Parathyroid adenoma (tissue), 2 donors: ENCODE measurements around the gene TMEM184C.

ENCODE experiments used
- H2AFZ ChIP-seq: fragments of 300-600 bp; sonication (generic); one replicate; pipeline ENCODE4 v1.7.0; 2017; ENCODE audit warnings: antibody characterized with exemption, mild to moderate bottlenecking
- H3K27ac ChIP-seq: fragments of 300-600 bp; sonication (generic); one replicate; pipeline ENCODE4 v1.7.0; 2017
- H3K27me3 ChIP-seq: fragments of 300-600 bp; sonication (generic); one replicate; pipeline ENCODE4 v1.7.0; 2017; ENCODE audit warnings: low read length; ENCODE audit not compliant: control insufficient read depth, insufficient read depth
- H3K36me3 ChIP-seq: fragments of 300-600 bp; sonication (generic); one replicate; pipeline ENCODE4 v1.7.0; 2017; ENCODE audit warnings: low read length; ENCODE audit not compliant: control insufficient read depth, insufficient read depth
- H3K4me1 ChIP-seq: fragments of 300-600 bp; sonication (generic); one replicate; pipeline ENCODE4 v1.7.0; 2017; ENCODE audit warnings: control low read depth
- H3K4me2 ChIP-seq: fragments of 300-600 bp; sonication (generic); one replicate; pipeline ENCODE4 v1.7.0; 2017; ENCODE audit warnings: low read length
- H3K4me3 ChIP-seq: fragments of 300-600 bp; sonication (generic); one replicate; pipeline ENCODE4 v1.7.0; 2017; ENCODE audit warnings: low read depth, low read length
- H3K79me2 ChIP-seq: fragments of 300-600 bp; sonication (generic); one replicate; pipeline ENCODE4 v1.7.0; 2017; ENCODE audit warnings: control low read depth
- H3K9ac ChIP-seq: fragments of 300-600 bp; sonication (generic); one replicate; pipeline ENCODE4 v1.7.0; 2017; ENCODE audit warnings: mild to moderate bottlenecking
- H3K9me3 ChIP-seq: fragments of 300-600 bp; sonication (generic); one replicate; pipeline ENCODE4 v1.7.0; 2017; ENCODE audit warnings: low read length; ENCODE audit not compliant: control insufficient read depth
- CTCF ChIP-seq: fragments of 300-600 bp; sonication (generic); IDR thresholded peaks from one replicate; pipeline ENCODE4 v1.7.0; 2017; ENCODE audit warnings: antibody characterized with exemption, mild to moderate bottlenecking
- donor health status: primary hyperparathyroidism.

TMEM184C gene

DNA sequence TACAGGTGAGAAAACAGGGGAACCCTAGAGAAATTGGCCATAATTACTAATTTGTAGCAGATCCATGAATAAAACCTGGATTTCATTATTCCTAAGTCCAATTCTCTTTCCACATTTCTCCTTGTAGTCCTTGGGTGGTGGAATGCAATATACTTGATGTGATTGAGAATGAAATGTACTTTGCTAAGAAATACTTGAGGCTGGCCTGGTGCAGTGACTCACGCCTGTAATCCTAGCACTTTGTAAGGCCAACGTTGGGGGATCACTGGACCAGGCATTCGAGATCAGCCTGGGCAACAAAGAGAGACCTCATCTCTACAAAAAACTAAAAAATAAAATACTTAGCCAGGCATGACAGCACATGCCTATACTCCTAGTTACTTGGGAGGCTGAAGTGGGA, 15.9 kb downstream of the TMEM184C start:
- Histone ChIP-seq H3K27ac (peak overlapping the region; percentile 29), H3K4me3 (no peak overlapping the region), H3K9me3 (no peaks in the 10 kb centered on the region), H3K9ac (no peak overlapping the region), H2AFZ (no peak overlapping the region), H3K36me3 (no peaks in the 10 kb centered on the region), H3K4me2 (no peak overlapping the region), H3K27me3 (no peaks in the 10 kb centered on the region), H3K79me2 (no peaks in the 10 kb centered on the region), H3K4me1 (no peaks in the 10 kb centered on the region)
- TF ChIP-seq CTCF = no peak

DNA sequence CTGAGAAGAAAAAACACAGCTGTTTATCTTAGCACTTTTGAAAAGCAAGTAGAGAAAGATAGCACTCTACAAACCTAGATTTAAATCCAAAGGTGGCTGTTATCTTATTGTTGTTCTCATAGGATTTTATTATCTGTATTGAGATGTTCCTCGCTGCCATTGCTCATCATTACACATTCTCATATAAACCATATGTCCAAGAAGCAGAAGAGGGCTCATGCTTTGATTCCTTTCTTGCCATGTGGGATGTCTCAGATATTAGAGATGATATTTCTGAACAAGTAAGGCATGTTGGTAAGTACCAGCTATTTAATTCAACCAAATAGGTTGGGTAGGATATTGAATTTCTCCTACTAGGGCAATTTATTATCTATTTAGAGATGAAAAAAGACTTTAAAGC, 16.4 kb downstream of the TMEM184C start:
- H3K9ac ChIP-seq = no peak overlapping the region
- H3K27ac ChIP-seq = peak overlapping the region; percentile 29
- no peak overlapping the region for H2AFZ ChIP-seq
- no peak overlapping the region for H3K4me2 ChIP-seq
- no peak for TF ChIP-seq CTCF
- no peaks in the 10 kb centered on the region for H3K27me3 ChIP-seq
- no peaks in the 10 kb centered on the region for H3K9me3 ChIP-seq
- no peaks in the 10 kb centered on the region for H3K79me2 ChIP-seq
- no peaks in the 10 kb centered on the region for H3K4me1 ChIP-seq
- no peak overlapping the region for H3K4me3 ChIP-seq
- H3K36me3 ChIP-seq = no peaks in the 10 kb centered on the region

DNA sequence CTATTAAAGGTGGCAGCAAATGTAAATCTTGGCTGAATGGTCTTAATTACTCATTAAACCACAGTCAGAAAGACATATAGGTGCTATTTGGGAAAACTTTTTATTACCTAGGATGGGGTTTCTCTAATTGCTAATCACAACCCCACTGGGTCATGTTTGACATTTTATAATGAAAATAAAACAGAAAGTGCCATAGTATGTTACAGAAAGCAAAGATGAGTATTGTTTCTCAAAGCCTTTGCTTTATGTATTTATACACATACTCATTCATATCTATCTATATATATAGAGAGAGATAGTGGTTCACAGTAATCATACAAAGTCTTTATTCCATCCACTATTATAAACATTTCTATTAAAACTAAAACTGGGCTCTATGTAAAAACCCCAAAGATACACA, 18.2 kb downstream of the TMEM184C start:
- Histone ChIP-seq H3K79me2 (no peaks in the 10 kb centered on the region), H2AFZ (no peak overlapping the region), H3K9ac (no peak overlapping the region), H3K27ac (no peak overlapping the region), H3K4me3 (no peak overlapping the region), H3K4me2 (no peak overlapping the region), H3K36me3 (no peaks in the 10 kb centered on the region), H3K27me3 (no peaks in the 10 kb centered on the region), H3K9me3 (no peaks in the 10 kb centered on the region), H3K4me1 (no peaks in the 10 kb centered on the region)
- TF ChIP-seq CTCF = no peak

GRCh38 chr4:147638365-147638764, 21.2 kb downstream of the TMEM184C start:
- Histone ChIP-seq H2AFZ (no peak overlapping the region), H3K4me1 (peaks cover 2% of the 10 kb centered on the region), H3K36me3 (no peaks in the 10 kb centered on the region), H3K9ac (no peak overlapping the region), H3K27me3 (no peaks in the 10 kb centered on the region), H3K4me2 (no peak overlapping the region), H3K4me3 (no peak overlapping the region), H3K27ac (no peak overlapping the region), H3K9me3 (no peaks in the 10 kb centered on the region), H3K79me2 (no peaks in the 10 kb centered on the region)
- TF ChIP-seq CTCF = no peak

DNA sequence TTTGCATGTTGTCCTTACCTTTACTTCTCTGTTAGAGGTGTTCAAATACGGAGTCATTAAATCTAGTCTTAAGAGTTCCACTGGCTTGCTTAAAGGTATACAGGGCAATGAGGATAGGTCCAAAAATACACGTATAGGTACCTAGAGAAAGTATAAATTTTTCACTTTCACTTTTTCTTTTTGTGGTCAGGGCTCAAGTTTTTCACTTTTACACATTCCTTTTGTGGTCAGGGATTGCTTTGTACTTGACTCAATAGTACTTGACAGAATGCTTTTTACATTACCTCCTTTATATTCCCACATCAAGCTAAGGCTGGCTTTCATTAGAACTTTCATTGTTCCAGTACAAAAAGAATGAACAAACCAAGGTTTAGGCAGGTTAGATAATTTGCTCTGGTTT, 21.7 kb downstream of the TMEM184C start:
- Histone ChIP-seq H2AFZ (no peak overlapping the region), H3K36me3 (no peaks in the 10 kb centered on the region), H3K27ac (no peak overlapping the region)

More for the DNA sequence above, 21.7 kb downstream of the TMEM184C start:
- Histone ChIP-seq H3K9me3 (no peaks in the 10 kb centered on the region), H3K79me2 (no peaks in the 10 kb centered on the region), H3K27me3 (no peaks in the 10 kb centered on the region), H3K4me1 (peaks cover 2% of the 10 kb centered on the region), H3K4me2 (no peak overlapping the region), H3K4me3 (no peak overlapping the region), H3K9ac (no peak overlapping the region)
- no peak for TF ChIP-seq CTCF
